GM23338 (cell line): ENCODE data around the gene UPK1A. TPM values are rescaled to one million over a fixed set of nuclear protein-coding genes. Genes with fewer than 3 reads are reported as not detected.

ENCODE experiments used
- ATAC-seq: fragments of 200-7000 bp; cut with Tn5 transposase; 3 replicates; pipeline ENCODE4 v1.9.1; 2020
- DNase-seq: peaks from one replicate; pipeline ENCODE4 v3.0.0-alpha.2; 2015; ENCODE audit warnings: low spot score
- H2AFZ ChIP-seq: fragments of 200-600 bp; sonication (generic); 2 replicates; pipeline ENCODE4 v1.8.0; 2016; ENCODE audit warnings: antibody characterized with exemption, mild to moderate bottlenecking, moderate library complexity
- H3F3A ChIP-seq: fragments of 200-600 bp; sonication (generic); replicated peaks from 2 replicates; pipeline ENCODE4 v1.8.0; 2017; ENCODE audit warnings: antibody characterized with exemption, mixed run types, low read depth
- H3K27ac ChIP-seq: fragments of 200-600 bp; sonication (generic); 2 replicates; pipeline ENCODE4 v1.6.1; 2016; ENCODE audit warnings: low read depth
- H3K27me3 ChIP-seq: fragments of 200-600 bp; sonication (generic); 2 replicates; pipeline ENCODE4 v1.8.0; 2016; ENCODE audit warnings: mild to moderate bottlenecking, mixed run types, moderate library complexity; ENCODE audit not compliant: insufficient read depth
- H3K36me3 ChIP-seq: fragments of 200-600 bp; sonication (generic); 2 replicates; pipeline ENCODE4 v1.8.0; 2016; ENCODE audit warnings: mild to moderate bottlenecking; ENCODE audit not compliant: insufficient read depth
- H3K4me1 ChIP-seq: fragments of 200-600 bp; sonication (generic); 2 replicates; pipeline ENCODE4 v1.8.0; 2016; ENCODE audit warnings: mild to moderate bottlenecking, moderate library complexity; ENCODE audit not compliant: insufficient read depth
- H3K4me2 ChIP-seq: fragments of 200-600 bp; sonication (generic); 2 replicates; pipeline ENCODE4 v1.7.1; 2017; ENCODE audit warnings: mixed run types
- H3K4me3 ChIP-seq: fragments of 200-600 bp; sonication (generic); 2 replicates; pipeline ENCODE4 v1.6.1; 2016; ENCODE audit warnings: mixed run types
- H3K79me2 ChIP-seq: fragments of 200-600 bp; sonication (generic); replicated peaks from 2 replicates; pipeline ENCODE4 v1.8.0; 2017; ENCODE audit warnings: mild to moderate bottlenecking; ENCODE audit not compliant: insufficient read depth
- H3K9me2 ChIP-seq: fragments of 200-600 bp; sonication (generic); 2 replicates; pipeline ENCODE4 v1.8.0; 2017; ENCODE audit not compliant: insufficient read depth
- H4K20me1 ChIP-seq: fragments of 200-600 bp; sonication (generic); replicated peaks from 2 replicates; pipeline ENCODE4 v1.8.0; 2017; ENCODE audit warnings: mild to moderate bottlenecking; ENCODE audit not compliant: insufficient read depth
- H3K27ac Mint-ChIP-seq: 2 replicates; pipeline ENCODE4 v1.8.0; 2020; ENCODE audit warnings: inconsistent platforms, mild to moderate bottlenecking, moderate library complexity, mixed read lengths
- H3K27me3 Mint-ChIP-seq: 3 replicates; pipeline ENCODE4 v1.8.0; 2022; ENCODE audit warnings: low read depth, mild to moderate bottlenecking, moderate library complexity, mixed read lengths, inconsistent platforms; ENCODE audit not compliant: insufficient read depth, poor library complexity
- H3K36me3 Mint-ChIP-seq: 3 replicates; pipeline ENCODE4 v1.8.0; 2021; ENCODE audit warnings: low read depth, mild to moderate bottlenecking, inconsistent platforms, moderate library complexity, mixed read lengths
- H3K4me1 Mint-ChIP-seq: 3 replicates; pipeline ENCODE4 v1.8.0; 2020; ENCODE audit warnings: mild to moderate bottlenecking, inconsistent platforms, mixed read lengths
- H3K4me3 Mint-ChIP-seq: 3 replicates; pipeline ENCODE4 v1.8.0; 2021; ENCODE audit warnings: moderate library complexity, mild to moderate bottlenecking, inconsistent platforms, mixed read lengths
- H3K9me3 Mint-ChIP-seq: 3 replicates; pipeline ENCODE4 v1.8.0; 2020; ENCODE audit warnings: moderate library complexity, mild to moderate bottlenecking, inconsistent platforms, mixed read lengths
- CREB1 ChIP-seq: fragments of 250-450 bp; sonication (Bioruptor Pico); IDR thresholded peaks from 2 replicates; pipeline ENCODE4 v1.5.0; 2020; ENCODE audit warnings: low read depth, mild to moderate bottlenecking, moderate library complexity
- CTCF ChIP-seq, 2 experiments: fragments of 200-600 bp in 1 of 2; sonication (generic) in 1 of 2; conservative IDR thresholded peaks; 2 replicates each; pipeline versions ENCODE4 v1.5.1 to v1.6.1; 2016 to 2017; ENCODE audit warnings: antibody characterized with exemption in 2 of 2, low read depth in 2 of 2, mild to moderate bottlenecking in 2 of 2, moderate library complexity in 1 of 2
- ETS1 ChIP-seq: IDR thresholded peaks from 2 replicates; pipeline ENCODE4 v1.6.1; 2016; ENCODE audit warnings: antibody characterized with exemption
- EZH2 ChIP-seq: fragments of 200-600 bp; sonication (generic); IDR thresholded peaks from one replicate; pipeline ENCODE4 v1.8.0; 2017; ENCODE audit warnings: antibody characterized with exemption, mild to moderate bottlenecking, low read depth; ENCODE audit not compliant: unreplicated experiment
- EZH2phosphoT487 ChIP-seq: fragments of 200-600 bp; sonication (generic); IDR thresholded peaks from one replicate; pipeline ENCODE4 v1.8.1; 2018; ENCODE audit warnings: antibody characterized with exemption; ENCODE audit not compliant: unreplicated experiment
- JUNB ChIP-seq: IDR thresholded peaks from one replicate; pipeline ENCODE4 v1.6.1; 2016; ENCODE audit warnings: antibody characterized with exemption; ENCODE audit not compliant: unreplicated experiment
- NANOG ChIP-seq: IDR thresholded peaks from 2 replicates; pipeline ENCODE4 v1.6.1; 2016; ENCODE audit warnings: antibody characterized with exemption, borderline replicate concordance
- POLR2AphosphoS5 ChIP-seq: IDR thresholded peaks from 2 replicates; pipeline ENCODE4 v1.6.1; 2016; ENCODE audit warnings: antibody characterized with exemption, low read depth
- REST ChIP-seq: IDR thresholded peaks from one replicate; pipeline ENCODE4 v1.6.1; 2018; ENCODE audit warnings: antibody characterized with exemption; ENCODE audit not compliant: unreplicated experiment
- STAT1 ChIP-seq: IDR thresholded peaks from one replicate; pipeline ENCODE4 v1.6.1; 2016; ENCODE audit warnings: antibody characterized with exemption; ENCODE audit not compliant: unreplicated experiment
- ZNF114 ChIP-seq: fragments of 250-450 bp; sonication (Bioruptor Pico); IDR thresholded peaks from 2 replicates; pipeline ENCODE4 v1.5.0; 2020; ENCODE audit warnings: mild to moderate bottlenecking, moderate library complexity
- ZNF331 ChIP-seq: fragments of 250-450 bp; sonication (Bioruptor Pico); IDR thresholded peaks from 2 replicates; pipeline ENCODE4 v1.5.0; 2020; ENCODE audit warnings: low read depth, mild to moderate bottlenecking, moderate library complexity
- ZNF462 ChIP-seq: fragments of 250-450 bp; sonication (Bioruptor Pico); IDR thresholded peaks from 2 replicates; pipeline ENCODE4 v1.5.0; 2020; ENCODE audit warnings: mild to moderate bottlenecking, moderate library complexity
- polyA plus RNA-seq: library from polyadenylated mRNA; unstranded; fragments of >200 nt; fragmentation: Nextera tagmentation; extraction: Ambion mirVana; gene quantifications from 2 replicates; pipeline ENCODE4 v1.2.1, GENCODE V29; 2016
- total RNA-seq: library from RNA; depleted of rRNA; stranded (reverse); fragments of >200 nt; shearing (Covaris generic); gene quantifications from 2 replicates; pipeline ENCODE4 v1.2.3, GENCODE V29; 2014

The UPK1A gene
- total and polyA plus RNA-seq, 2 experiments from 2014 or later, result 0.42 to 1.5 TPM

- no peak overlapping the region for H3K4me3 ChIP-seq
- H3K27ac Mint-ChIP-seq, result no peak overlapping the region
- H3K4me2 ChIP-seq, result no peak overlapping the region
- H4K20me1 ChIP-seq, result peaks cover 11% of the 10 kb centered on the region
- peaks cover 20% of the 10 kb centered on the region for H3K27me3 Mint-ChIP-seq
- H3K4me1 ChIP-seq, result peaks cover 9% of the 10 kb centered on the region
- no peak overlapping the region for H3K4me3 Mint-ChIP-seq
- no peaks in the 10 kb centered on the region for H3F3A ChIP-seq
- H3K9me3 Mint-ChIP-seq, result no peaks in the 10 kb centered on the region; the same call in 2 of the 3 replicates
- H3K9me2 ChIP-seq, result no peaks in the 10 kb centered on the region
- H3K36me3 Mint-ChIP-seq, result peaks cover 67% of the 10 kb centered on the region
- H3K27ac ChIP-seq, result no peak overlapping the region
- H3K27me3 ChIP-seq, result no peaks in the 10 kb centered on the region
- peaks cover 9% of the 10 kb centered on the region for H3K4me1 Mint-ChIP-seq
- no peak overlapping the region for H2AFZ ChIP-seq
- DNase-seq (no peak), ATAC-seq (no peak)
- TF ChIP-seq EZH2phosphoT487 (no peak), CTCF (conservative IDR thresholded peaks at IDR 0.05; ENCODE audit: low read depth in 2 of 2) (no peak), REST (no peak), STAT1 (no peak), JUNB (no peak), NANOG (no peak), ETS1 (no peak), POLR2AphosphoS5 (no peak), CREB1 (CRISPR knock-in tag) (no peak), ZNF462 (no peak), ZNF114 (no peak), ZNF331 (no peak), EZH2 (no peak)
- H3K79me2 ChIP-seq, result peaks cover 21% of the 10 kb centered on the region
- peaks cover 23% of the 10 kb centered on the region; the same call in 1 of the 2 replicates for H3K36me3 ChIP-seq
Measured at GRCh38 chr19:35722897-35723296, 56.6 kb downstream of the UPK1A start.
